H9 (cell line): ENCODE data around the gene PIP4K2A. TPM values are rescaled to one million over a fixed set of nuclear protein-coding genes. Genes with fewer than 3 reads are reported as not detected.
"Not testable (repeated sequence)": the region's sequence is repeated elsewhere in the genome, so short reads cannot be mapped to it uniquely, and the experiment has no call there.

Experiments used
- DNase-seq: peaks from one replicate; pipeline ENCODE4 v3.0.0-alpha.2; 2017
- H2AFZ ChIP-seq: one replicate; pipeline ENCODE4 v1.6.1; 2013; ENCODE audit warnings: mild to moderate bottlenecking, low read length, control low read depth, moderate library complexity
- H2AK5ac ChIP-seq: 2 replicates; pipeline ENCODE4 v1.6.1; 2013; ENCODE audit warnings: low read length, control low read depth, mixed read lengths; ENCODE audit not compliant: insufficient read length
- H2BK120ac ChIP-seq: one replicate; pipeline ENCODE4 v1.6.1; 2013; ENCODE audit warnings: low read depth, mild to moderate bottlenecking, low read length, control low read depth, inconsistent platforms; ENCODE audit not compliant: poor library complexity, severe bottlenecking
- H2BK12ac ChIP-seq: 2 replicates; pipeline ENCODE4 v1.6.1; 2013; ENCODE audit warnings: low read length, control low read depth, mixed read lengths, low read depth; ENCODE audit not compliant: insufficient read length
- H2BK15ac ChIP-seq: 2 replicates; pipeline ENCODE4 v1.6.1; 2013; ENCODE audit warnings: low read depth, low read length, control low read depth
- H2BK20ac ChIP-seq: one replicate; pipeline ENCODE4 v1.6.1; 2013; ENCODE audit warnings: low read depth, mild to moderate bottlenecking, low read length, control low read depth, inconsistent platforms; ENCODE audit not compliant: poor library complexity, severe bottlenecking
- H2BK5ac ChIP-seq: 2 replicates; pipeline ENCODE4 v1.6.1; 2013; ENCODE audit warnings: low read length, control low read depth, mixed read lengths; ENCODE audit not compliant: insufficient read length
- H3K14ac ChIP-seq: 2 replicates; pipeline ENCODE4 v1.6.1; 2013; ENCODE audit warnings: low read length, control low read depth; ENCODE audit not compliant: insufficient read depth
- H3K18ac ChIP-seq: 2 replicates; pipeline ENCODE4 v1.6.1; 2013; ENCODE audit warnings: low read depth, mild to moderate bottlenecking, mixed read lengths, low read length, control low read depth; ENCODE audit not compliant: insufficient read length
- H3K23ac ChIP-seq: 2 replicates; pipeline ENCODE4 v1.6.1; 2013; ENCODE audit warnings: low read length, control low read depth, mixed read lengths, low read depth; ENCODE audit not compliant: insufficient read length
- H3K23me2 ChIP-seq: 2 replicates; pipeline ENCODE4 v1.6.1; 2013; ENCODE audit warnings: low read depth, mild to moderate bottlenecking, mixed read lengths, low read length, control low read depth; ENCODE audit not compliant: insufficient read length, poor library complexity, severe bottlenecking
- H3K27ac ChIP-seq: 2 replicates; pipeline ENCODE4 v1.5.1; 2013; ENCODE audit warnings: low read length, control low read depth, mixed read lengths, low read depth; ENCODE audit not compliant: insufficient read length
- H3K27me3 ChIP-seq: 2 replicates; pipeline ENCODE4 v1.6.1; 2013; ENCODE audit warnings: low read length, control low read depth, inconsistent platforms; ENCODE audit not compliant: insufficient read depth
- H3K4ac ChIP-seq: 2 replicates; pipeline ENCODE4 v1.6.1; 2013; ENCODE audit warnings: low read depth, mild to moderate bottlenecking, control low read depth, inconsistent platforms, low read length, moderate library complexity
- H3K4me1 ChIP-seq: 2 replicates; pipeline ENCODE4 v1.6.1; 2013; ENCODE audit warnings: low read length, control low read depth, inconsistent platforms; ENCODE audit not compliant: insufficient read depth
- H3K4me2 ChIP-seq: 2 replicates; pipeline ENCODE4 v1.6.1; 2013; ENCODE audit warnings: low read length, control low read depth, mixed read lengths; ENCODE audit not compliant: insufficient read length, insufficient read depth
- H3K56ac ChIP-seq: 2 replicates; pipeline ENCODE4 v1.6.1; 2013; ENCODE audit warnings: low read depth, mild to moderate bottlenecking, mixed read lengths, low read length, control low read depth; ENCODE audit not compliant: insufficient read length
- H3K79me1 ChIP-seq: 2 replicates; pipeline ENCODE4 v1.6.1; 2013; ENCODE audit warnings: low read depth, mild to moderate bottlenecking, moderate library complexity, low read length, control low read depth, inconsistent platforms; ENCODE audit not compliant: insufficient read depth, poor library complexity, severe bottlenecking
- H3K79me2 ChIP-seq: 2 replicates; pipeline ENCODE4 v1.6.1; 2013; ENCODE audit warnings: low read length, control low read depth, inconsistent platforms; ENCODE audit not compliant: insufficient read depth
- H3K9ac ChIP-seq: 2 replicates; pipeline ENCODE4 v1.6.1; 2013; ENCODE audit warnings: low read length, control low read depth, mixed read lengths; ENCODE audit not compliant: insufficient read length; ENCODE audit errors: extremely low read depth
- H3K9me3 ChIP-seq: one replicate; pipeline ENCODE4 v1.6.1; 2013; ENCODE audit warnings: low read depth, low read length, inconsistent platforms; ENCODE audit not compliant: control insufficient read depth
- H3T11ph ChIP-seq: one replicate; pipeline ENCODE4 v1.6.1; 2013; ENCODE audit warnings: mild to moderate bottlenecking, low read length, control low read depth, inconsistent platforms
- H4K20me1 ChIP-seq: one replicate; pipeline ENCODE4 v1.6.1; 2013; ENCODE audit not compliant: control insufficient read depth, insufficient read length, insufficient read depth
- H4K5ac ChIP-seq: 2 replicates; pipeline ENCODE4 v1.6.1; 2013; ENCODE audit warnings: low read depth, mild to moderate bottlenecking, mixed read lengths, low read length, control low read depth; ENCODE audit not compliant: insufficient read length
- H4K8ac ChIP-seq: replicated peaks from 2 replicates; pipeline ENCODE4 v1.6.1; 2013; ENCODE audit warnings: low read length, control low read depth, mixed read lengths, low read depth; ENCODE audit not compliant: insufficient read length
- H4K91ac ChIP-seq: 2 replicates; pipeline ENCODE4 v1.6.1; 2013; ENCODE audit warnings: low read depth, mild to moderate bottlenecking, moderate library complexity, mixed read lengths, low read length, control low read depth; ENCODE audit not compliant: insufficient read length
- H3K27ac Mint-ChIP-seq, 3 experiments: 2 replicates in 2 of 3; 3 replicates in 1 of 3; pipeline ENCODE4 v1.8.0; 2020 to 2021; ENCODE audit warnings: mixed read lengths in 3 of 3, mild to moderate bottlenecking in 1 of 3, moderate library complexity in 1 of 3
- H3K27me3 Mint-ChIP-seq: 2 replicates; pipeline ENCODE4 v1.8.0; 2021; ENCODE audit warnings: low read depth, mild to moderate bottlenecking, moderate library complexity, mixed read lengths
- H3K36me3 Mint-ChIP-seq, 3 experiments: 2 replicates in 2 of 3; 3 replicates in 1 of 3; pipeline ENCODE4 v1.8.0; 2020 to 2021; ENCODE audit warnings: low read depth in 3 of 3, mixed read lengths in 3 of 3; ENCODE audit not compliant: insufficient read depth in 1 of 3
- H3K4me1 Mint-ChIP-seq, 2 experiments: 2 replicates each; pipeline ENCODE4 v1.8.0; 2020; ENCODE audit warnings: mixed read lengths in 2 of 2
- H3K4me3 Mint-ChIP-seq, 2 experiments: 2 replicates in 1 of 2; 3 replicates in 1 of 2; pipeline ENCODE4 v1.8.0; 2020 to 2021; ENCODE audit warnings: mild to moderate bottlenecking in 2 of 2, mixed read lengths in 2 of 2, moderate library complexity in 1 of 2
- H3K9me3 Mint-ChIP-seq, 2 experiments: 2 replicates in 1 of 2; 3 replicates in 1 of 2; pipeline ENCODE4 v1.8.0; 2020; ENCODE audit warnings: mild to moderate bottlenecking in 2 of 2, mixed read lengths in 2 of 2, moderate library complexity in 1 of 2
- WGBS: extraction: QIAGEN DNeasy Blood & Tissue Kit; methylation state at CpG from one replicate; pipeline ENCODE4 v1.1.7; 2013; ENCODE audit warnings: missing lambda C conversion rate, low lambda C conversion rate, mixed read lengths; ENCODE audit not compliant: insufficient read length; ENCODE audit errors: extremely low coverage; 5-methylcytosine and 5-hydroxymethylcytosine counted together
- total RNA-seq: library from RNA; stranded (reverse); gene quantifications from 2 replicates; pipeline ENCODE4 v1.2.1, GENCODE V29; 2021
- TF ChIP-seq, protein P1 (sequence below): fragments of 200-600 bp; sonication (generic); conservative IDR thresholded peaks from 3 replicates; pipeline ENCODE4 v1.8.0; 2021; ENCODE audit warnings: antibody characterized with exemption, mild to moderate bottlenecking

PIP4K2A gene
- total RNA-seq, 1 experiment from 2014 or later = 33.6 TPM

DNA sequence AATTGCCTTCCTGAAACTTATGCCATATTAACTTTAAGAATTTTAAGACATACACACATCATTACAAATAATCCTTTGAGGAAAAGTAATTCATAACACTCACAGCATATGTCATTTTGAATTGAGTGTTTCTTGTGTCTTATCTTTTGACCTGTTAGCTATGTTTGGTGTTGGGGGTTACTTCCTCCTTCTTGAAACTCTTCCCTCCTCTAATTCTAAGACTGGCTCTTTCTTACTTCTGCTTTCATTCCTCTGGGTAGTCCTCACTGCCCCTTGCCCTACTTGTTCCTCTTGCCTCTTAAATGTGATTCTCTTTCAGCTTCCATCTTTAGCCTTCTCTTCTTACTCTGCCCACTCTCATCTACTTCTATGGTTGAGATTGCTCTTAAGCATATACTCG, 28.3 kb upstream of the PIP4K2A start:
- H3K27ac Mint-ChIP-seq = no peak overlapping the region
- Histone ChIP-seq H3K4me2 (no peak overlapping the region), H2AFZ (no peak overlapping the region), H2BK15ac (no peak overlapping the region), H4K20me1 (no peaks in the 10 kb centered on the region), H3K9me3 (no peaks in the 10 kb centered on the region), H4K5ac (no peak overlapping the region), H4K8ac (no peak overlapping the region), H2BK120ac (no peak overlapping the region), H2BK12ac (no peak overlapping the region), H3K27me3 (no peaks in the 10 kb centered on the region), H3K27ac (no peak overlapping the region), H3K79me1 (no peaks in the 10 kb centered on the region), H3K56ac (no peak overlapping the region), H3T11ph (no peak overlapping the region), H3K4ac (no peak overlapping the region), H2AK5ac (no peak overlapping the region), H3K18ac (no peak overlapping the region), H3K23ac (no peak overlapping the region), H3K14ac (no peak overlapping the region), H2BK5ac (no peak overlapping the region), H3K79me2 (no peaks in the 10 kb centered on the region), H2BK20ac (no peak overlapping the region), H3K23me2 (no peaks in the 10 kb centered on the region), H3K9ac (no peak overlapping the region), H4K91ac (no peak overlapping the region), H3K4me1 (no peaks in the 10 kb centered on the region)
- H3K27me3 Mint-ChIP-seq = peaks cover 2% of the 10 kb centered on the region; the same call in 1 of the 2 replicates
- no peak for DNase-seq
- TF ChIP-seq, protein P1, sequence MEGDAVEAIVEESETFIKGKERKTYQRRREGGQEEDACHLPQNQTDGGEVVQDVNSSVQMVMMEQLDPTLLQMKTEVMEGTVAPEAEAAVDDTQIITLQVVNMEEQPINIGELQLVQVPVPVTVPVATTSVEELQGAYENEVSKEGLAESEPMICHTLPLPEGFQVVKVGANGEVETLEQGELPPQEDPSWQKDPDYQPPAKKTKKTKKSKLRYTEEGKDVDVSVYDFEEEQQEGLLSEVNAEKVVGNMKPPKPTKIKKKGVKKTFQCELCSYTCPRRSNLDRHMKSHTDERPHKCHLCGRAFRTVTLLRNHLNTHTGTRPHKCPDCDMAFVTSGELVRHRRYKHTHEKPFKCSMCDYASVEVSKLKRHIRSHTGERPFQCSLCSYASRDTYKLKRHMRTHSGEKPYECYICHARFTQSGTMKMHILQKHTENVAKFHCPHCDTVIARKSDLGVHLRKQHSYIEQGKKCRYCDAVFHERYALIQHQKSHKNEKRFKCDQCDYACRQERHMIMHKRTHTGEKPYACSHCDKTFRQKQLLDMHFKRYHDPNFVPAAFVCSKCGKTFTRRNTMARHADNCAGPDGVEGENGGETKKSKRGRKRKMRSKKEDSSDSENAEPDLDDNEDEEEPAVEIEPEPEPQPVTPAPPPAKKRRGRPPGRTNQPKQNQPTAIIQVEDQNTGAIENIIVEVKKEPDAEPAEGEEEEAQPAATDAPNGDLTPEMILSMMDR = no peak
- H3K36me3 Mint-ChIP-seq = peaks cover 0 to 4% (median 2%) of the 10 kb centered on the region in 3 experiments; a peak in 4 of 7 replicates
- peaks cover 0 to 3% of the 10 kb centered on the region in 2 experiments; a peak in 1 of 5 replicates for H3K9me3 Mint-ChIP-seq
- no peaks in the 10 kb centered on the region for H3K4me1 Mint-ChIP-seq
- no CpG with 5 or more reads among the region's 1 CpG for WGBS
- H3K4me3 Mint-ChIP-seq = no peak overlapping the region

DNA sequence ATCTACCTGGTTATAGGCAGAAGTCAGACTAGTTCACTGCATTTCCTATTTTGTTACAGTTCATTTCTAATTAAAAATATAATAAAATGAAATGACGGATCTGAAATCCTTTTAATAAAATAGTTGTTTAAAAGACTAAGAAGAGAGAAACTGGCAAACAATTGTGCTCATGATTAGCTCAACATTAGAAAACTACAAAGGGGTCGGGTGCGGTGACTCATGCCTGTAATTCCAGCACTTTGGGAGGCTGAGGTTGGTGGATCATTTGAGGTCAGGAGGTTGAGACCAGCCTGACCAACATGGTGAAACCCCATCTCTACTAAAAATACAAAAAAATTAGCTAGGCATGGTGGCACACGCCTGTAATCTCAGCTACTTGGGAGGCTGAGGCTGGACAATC, 27.3 kb upstream of the PIP4K2A start:
- H3K9ac ChIP-seq, H4K20me1 ChIP-seq, H4K91ac ChIP-seq, H3T11ph ChIP-seq, H3K56ac ChIP-seq, H2BK20ac ChIP-seq, H3K14ac ChIP-seq, H3K27ac Mint-ChIP-seq, H3K4me1 ChIP-seq, H4K8ac ChIP-seq, H2BK15ac ChIP-seq, H3K23me2 ChIP-seq, H3K79me2 ChIP-seq, H2AK5ac ChIP-seq, H3K9me3 ChIP-seq, H3K23ac ChIP-seq, H3K4ac ChIP-seq, H4K5ac ChIP-seq, H3K18ac ChIP-seq, H3K79me1 ChIP-seq, H3K4me2 ChIP-seq, H3K4me1 Mint-ChIP-seq, H2AFZ ChIP-seq, H2BK12ac ChIP-seq, DNase-seq, H3K27me3 ChIP-seq, H2BK120ac ChIP-seq, H3K27ac ChIP-seq, H2BK5ac ChIP-seq, H3K4me3 Mint-ChIP-seq, H3K27me3 Mint-ChIP-seq, H3K9me3 Mint-ChIP-seq, H3K36me3 Mint-ChIP-seq: not testable (repeated sequence)
- no CpG with 5 or more reads among the region's 4 CpGs for WGBS
